Activated CD4-positive, alpha-beta memory T cell treated with anti-CD3 and anti-CD28 coated beads for 36 hours (primary cell): ENCODE results near the gene C17orf107. TPM values are rescaled to one million over a fixed set of nuclear protein-coding genes. Genes with fewer than 3 reads are reported as not detected.

Source experiments
- CTCF ChIA-PET: fragments of 350-600 bp; sonication (Branson Sonifier 250); formaldehyde crosslinking; loops from one replicate; lab custom pipeline; 2021; ENCODE audit warnings: antibody characterized with exemption, inconsistent platforms; lab: Charles Lee
- POLR2A ChIA-PET: fragments of 350-600 bp; sonication (Branson Sonifier 250); formaldehyde crosslinking; loops from one replicate; lab custom pipeline; 2021; ENCODE audit warnings: antibody characterized with exemption; lab: Charles Lee
- DNase-seq: peaks from one replicate; pipeline ENCODE4 v3.0.0-alpha.2; 2020
- H3K27ac Mint-ChIP-seq: one replicate; pipeline ENCODE4 v1.8.0; 2021; ENCODE audit warnings: mixed read lengths
- H3K27me3 Mint-ChIP-seq: one replicate; pipeline ENCODE4 v1.8.0; 2021; ENCODE audit warnings: mixed read lengths
- H3K36me3 Mint-ChIP-seq: one replicate; pipeline ENCODE4 v1.8.0; 2021; ENCODE audit warnings: mixed read lengths
- H3K4me1 Mint-ChIP-seq: one replicate; pipeline ENCODE4 v1.8.0; 2021; ENCODE audit warnings: low read depth, mixed read lengths
- H3K4me3 Mint-ChIP-seq: one replicate; pipeline ENCODE4 v1.8.0; 2021; ENCODE audit warnings: mild to moderate bottlenecking, mixed read lengths
- H3K9me3 Mint-ChIP-seq: one replicate; pipeline ENCODE4 v1.8.0; 2021; ENCODE audit warnings: mixed read lengths
- intact Hi-C: fragments of 100-400 bp; cut with micrococcal nuclease; formaldehyde crosslinking; loops from one replicate; pipeline ENCODE4 v1.15.1; 2023
- total RNA-seq, 2 experiments: library from RNA; stranded (reverse); gene quantifications; one replicate each; pipeline ENCODE4 v1.2.3, GENCODE V29; 2021

The C17orf107 gene
- total RNA-seq, 2 experiments from 2014 or later = 2.3 to 2.5 TPM

- Mint-ChIP-seq H3K27ac (peak overlapping the region; percentile 95), H3K27me3 (peaks cover 1% of the 10 kb centered on the region), H3K4me1 (peaks cover 45% of the 10 kb centered on the region), H3K36me3 (peaks cover 55% of the 10 kb centered on the region), H3K9me3 (no peaks in the 10 kb centered on the region), H3K4me3 (peak overlapping the region; percentile 90)
- CTCF ChIA-PET = interaction anchor here (0.8 to 2.4 kb wide), 9 partner anchors 19 to 229 kb away, joined by 3 to 13 read pairs (median 5); partner anchors contain the start of genes CAMTA2, CHRNE and SPAG7
- intact Hi-C loops = loop anchor here (1.0 kb wide), 1 partner anchor 30 kb away; no protein-coding TSS in a partner anchor
- DNase-seq = no peak
- POLR2A ChIA-PET = interaction anchor here (1.1 to 21.0 kb wide), 9 partner anchors 11 to 303 kb away, joined by 3 to 346 read pairs (median 7); partner anchors contain the start of genes C17orf107, CAMTA2, ENO3 and PFN1
These were observed 39.6 kb downstream of the C17orf107 start for GRCh38 chr17:4938688-4939545.

GRCh38 chr17:4939546-4939795 is 40.1 kb downstream of the C17orf107 start:
- CTCF ChIA-PET = interaction anchor here (0.8 to 2.4 kb wide), 12 partner anchors 19 to 230 kb away, joined by 3 to 13 read pairs (median 5); partner anchors contain the start of genes C17orf107, CAMTA2, CHRNE and GLTPD2
- Mint-ChIP-seq H3K36me3 (peaks cover 59% of the 10 kb centered on the region), H3K27me3 (peaks cover 1% of the 10 kb centered on the region), H3K9me3 (no peaks in the 10 kb centered on the region), H3K4me3 (peak overlapping the region; percentile 90), H3K4me1 (peaks cover 45% of the 10 kb centered on the region), H3K27ac (peak overlapping the region; percentile 95)
- no peak for DNase-seq
- intact Hi-C loops = loop anchor here (1.0 kb wide), 1 partner anchor 30 kb away; no protein-coding TSS in a partner anchor
- POLR2A ChIA-PET = interaction anchor here (1.1 to 21.0 kb wide), 10 partner anchors 10 to 302 kb away, joined by 3 to 346 read pairs (median 6); partner anchors contain the start of genes C17orf107, CAMTA2, ENO3 and INCA1

DNA sequence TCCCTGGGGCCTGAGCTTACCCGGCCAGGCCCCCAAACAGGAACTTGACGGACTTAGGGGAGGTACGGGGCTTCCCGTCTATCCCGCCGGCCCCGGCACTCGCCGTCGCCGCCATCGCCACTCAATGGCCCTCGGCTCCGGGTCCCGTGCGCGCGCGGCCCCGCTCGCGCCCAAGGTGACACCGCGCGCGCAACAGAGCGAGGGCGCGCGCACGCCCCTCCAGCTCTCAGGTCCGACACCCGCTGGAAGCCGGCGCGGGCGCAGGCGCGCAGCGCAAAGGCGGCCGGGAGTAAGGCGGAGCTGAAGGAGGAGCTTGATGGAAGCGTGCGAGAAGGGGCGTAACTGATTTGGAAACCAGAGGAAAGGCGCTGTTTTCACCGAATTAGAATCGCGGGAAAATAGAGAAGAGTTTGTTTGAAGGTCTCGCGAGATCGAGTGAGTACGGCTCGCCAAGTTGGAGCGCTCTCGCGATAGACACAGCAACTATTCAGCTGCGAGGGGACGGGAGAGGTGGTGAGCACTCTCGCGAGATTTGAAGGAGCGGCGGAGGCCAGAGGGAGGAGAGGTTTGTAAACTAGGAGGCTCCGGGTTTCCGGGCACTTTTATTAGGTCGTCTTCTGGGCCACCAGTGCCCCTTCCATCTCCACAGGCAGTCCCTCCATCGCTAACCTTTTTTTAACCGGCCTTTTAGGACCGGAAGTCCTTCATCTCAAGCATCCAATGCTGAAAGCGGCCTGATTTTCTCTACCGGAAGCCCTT is 40.6 kb downstream of the C17orf107 start, which contains the start of the genes RNF167 and SLC25A11:
TSS of gene RNF167 (plus strand) at position 473 of the 759 bp plus-strand sequence. CDS start 642 bp downstream, outside the sequence.
TSS of gene SLC25A11 (minus strand) at position 251 of the 759 bp plus-strand sequence. CDS start at position 115, 136 bp downstream.
- intact Hi-C loops = loop anchor here (1.0 to 10.0 kb wide), 9 partner anchors 8 to 795 kb away; partner anchors contain the start of genes ARRB2, CAMTA2, CHRNE and CYB5D2
- ChIA-PET POLR2A (interaction anchor here (0.6 to 21.0 kb wide), 12 partner anchors 10 to 481 kb away, joined by 3 to 346 read pairs (median 6); partner anchors contain the start of genes C17orf107, CAMTA2, ENO3 and INCA1), CTCF (interaction anchor here (0.8 to 2.4 kb wide), 16 partner anchors 11 to 230 kb away, joined by 3 to 13 read pairs (median 4); partner anchors contain the start of genes C17orf107, CAMTA2, CHRNE and GLTPD2)
- Mint-ChIP-seq H3K9me3 (no peaks in the 10 kb centered on the region), H3K4me3 (peak within 1 kb of the TSS; percentile 90), H3K27me3 (peaks cover 1% of the 10 kb centered on the region), H3K27ac (peak within 1 kb of the TSS; percentile 95), H3K36me3 (peaks cover 64% of the 10 kb centered on the region), H3K4me1 (peaks cover 47% of the 10 kb centered on the region)
- DNase-seq = peak; percentile 97

GRCh38 chr17:4940555-4941318 is 41.4 kb downstream of the C17orf107 start:
- ChIA-PET POLR2A (interaction anchor here (0.6 to 21.0 kb wide), 12 partner anchors 9 to 481 kb away, joined by 3 to 346 read pairs (median 6); partner anchors contain the start of genes C17orf107, CAMTA2, ENO3 and INCA1), CTCF (interaction anchor here (0.8 to 2.4 kb wide), 14 partner anchors 11 to 231 kb away, joined by 3 to 13 read pairs (median 4); partner anchors contain the start of genes C17orf107, CHRNE, GLTPD2 and SPAG7)
- intact Hi-C loops = loop anchor here (1.0 to 10.0 kb wide), 8 partner anchors 8 to 796 kb away; partner anchors contain the start of genes ARRB2, CAMTA2, CHRNE and CYB5D2

GRCh38 chr17:4941319-4941610 is 41.9 kb downstream of the C17orf107 start:
- Mint-ChIP-seq H3K4me3 (peak overlapping the region; percentile 90), H3K9me3 (no peaks in the 10 kb centered on the region), H3K27ac (peak overlapping the region; percentile 95), H3K4me1 (peaks cover 58% of the 10 kb centered on the region), H3K27me3 (peaks cover 1% of the 10 kb centered on the region), H3K36me3 (peaks cover 72% of the 10 kb centered on the region)
- intact Hi-C loops = loop anchor here (2.0 to 10.0 kb wide), 6 partner anchors 38 to 796 kb away; partner anchors contain the start of genes ARRB2, CAMTA2, CHRNE and CYB5D2
- ChIA-PET CTCF (interaction anchor here (1.6 to 2.1 kb wide), 2 partner anchors 26 to 42 kb away, joined by 5 read pairs; partner anchors contain the start of genes C17orf107 and SPAG7), POLR2A (interaction anchor here (1.0 to 21.0 kb wide), 4 partner anchors 9 to 56 kb away, joined by 3 to 346 read pairs (median 35); partner anchors contain the start of genes ENO3, INCA1, KIF1C and PFN1)
- no peak for DNase-seq

More at GRCh38 chr17:4940555-4941318, 41.4 kb downstream of the C17orf107 start:
- peak; percentile 70 for DNase-seq
- H3K9me3 Mint-ChIP-seq = no peaks in the 10 kb centered on the region
- peak overlapping the region; percentile 95 for H3K27ac Mint-ChIP-seq
- H3K4me3 Mint-ChIP-seq = peak overlapping the region; percentile 90
- H3K4me1 Mint-ChIP-seq = peaks cover 55% of the 10 kb centered on the region
- peaks cover 1% of the 10 kb centered on the region for H3K27me3 Mint-ChIP-seq
- peaks cover 70% of the 10 kb centered on the region for H3K36me3 Mint-ChIP-seq

DNA sequence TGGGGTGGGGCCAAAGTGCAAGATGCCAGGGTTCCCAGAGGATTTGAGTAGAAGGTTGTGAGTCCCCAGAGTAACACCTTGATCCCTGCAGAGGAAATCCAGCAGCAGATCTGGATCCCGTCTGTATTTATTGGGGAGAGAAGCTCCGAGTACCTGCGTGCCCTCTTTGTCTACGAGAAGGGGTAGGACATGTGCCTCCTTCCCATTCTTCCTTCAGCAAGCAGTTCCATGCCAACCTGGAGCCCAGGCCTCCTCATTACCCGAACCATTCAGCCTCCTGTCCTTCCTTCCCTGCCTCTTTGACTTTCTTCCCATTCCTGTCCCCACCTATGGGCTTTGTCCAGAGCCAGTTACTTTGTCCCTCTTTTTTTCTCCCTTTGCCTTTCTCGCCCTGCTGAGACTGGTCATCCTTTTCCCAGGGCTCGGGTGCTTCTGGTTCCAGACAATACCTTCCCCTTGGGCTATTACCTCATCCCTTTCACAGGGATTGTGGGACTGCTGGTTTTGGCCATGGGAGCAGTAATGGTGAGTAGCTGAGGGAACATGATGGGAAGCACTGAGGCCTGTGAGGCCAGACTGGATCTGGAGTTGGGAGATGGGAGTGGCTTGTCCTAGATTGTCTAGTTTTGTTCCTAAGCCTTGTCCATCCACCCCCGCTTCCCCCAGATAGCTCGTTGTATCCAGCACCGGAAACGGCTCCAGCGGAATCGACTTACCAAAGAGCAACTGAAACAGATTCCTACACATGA is 43.6 kb downstream of the C17orf107 start:
- H3K4me3 Mint-ChIP-seq = peak overlapping the region; percentile 90
- H3K4me1 Mint-ChIP-seq = peaks cover 63% of the 10 kb centered on the region
- intact Hi-C loops = loop anchor here (5.0 to 10.0 kb wide), 2 partner anchors 44 to 798 kb away; partner anchors contain the start of genes CAMTA2, CYB5D2 and ZZEF1
- H3K27ac Mint-ChIP-seq = peak overlapping the region; percentile 95
- POLR2A ChIA-PET = interaction anchor here (21.0 kb wide), 1 partner anchor 23 kb away, joined by 346 read pairs; the partner anchor contains the start of gene SPAG7
- no peaks in the 10 kb centered on the region for H3K9me3 Mint-ChIP-seq
- CTCF ChIA-PET = no interaction called here
- peaks cover 83% of the 10 kb centered on the region for H3K36me3 Mint-ChIP-seq
- H3K27me3 Mint-ChIP-seq = peaks cover 1% of the 10 kb centered on the region
- no peak for DNase-seq

DNA sequence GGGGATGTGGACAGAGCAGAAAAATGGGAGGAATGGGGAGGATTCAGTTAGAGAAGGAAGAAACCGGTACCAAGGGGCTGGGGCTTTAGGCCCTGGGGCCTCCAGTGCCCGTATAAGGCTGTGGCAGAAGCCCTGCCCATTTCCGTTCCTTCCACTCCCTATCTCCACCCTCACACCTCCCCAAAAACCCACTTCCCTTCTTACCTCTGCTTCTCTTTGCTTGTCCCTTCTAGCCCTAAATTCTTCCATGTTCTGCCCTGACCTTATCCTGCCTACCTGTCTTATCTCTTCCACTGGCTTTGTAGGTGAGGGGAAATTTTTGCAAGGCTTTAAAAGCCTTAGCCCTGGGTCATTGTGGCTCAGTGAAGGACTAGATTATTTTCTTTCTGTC is 44.8 kb downstream of the C17orf107 start:
- peaks cover 1% of the 10 kb centered on the region for H3K27me3 Mint-ChIP-seq
- H3K36me3 Mint-ChIP-seq = peaks cover 73% of the 10 kb centered on the region
- peak overlapping the region; percentile 90 for H3K4me3 Mint-ChIP-seq
- DNase-seq = peak; percentile 72
- ChIA-PET POLR2A (interaction anchor here (1.1 to 21.0 kb wide), 3 partner anchors 9 to 44 kb away, joined by 3 to 346 read pairs (median 4); partner anchors contain the start of gene SPAG7), CTCF (no interaction called here)
- H3K4me1 Mint-ChIP-seq = peaks cover 53% of the 10 kb centered on the region
- intact Hi-C loops = loop anchor here (5.0 to 10.0 kb wide), 2 partner anchors 43 to 799 kb away; partner anchors contain the start of genes CAMTA2, CYB5D2 and ZZEF1
- no peaks in the 10 kb centered on the region for H3K9me3 Mint-ChIP-seq
- H3K27ac Mint-ChIP-seq = peak overlapping the region; percentile 95

DNA sequence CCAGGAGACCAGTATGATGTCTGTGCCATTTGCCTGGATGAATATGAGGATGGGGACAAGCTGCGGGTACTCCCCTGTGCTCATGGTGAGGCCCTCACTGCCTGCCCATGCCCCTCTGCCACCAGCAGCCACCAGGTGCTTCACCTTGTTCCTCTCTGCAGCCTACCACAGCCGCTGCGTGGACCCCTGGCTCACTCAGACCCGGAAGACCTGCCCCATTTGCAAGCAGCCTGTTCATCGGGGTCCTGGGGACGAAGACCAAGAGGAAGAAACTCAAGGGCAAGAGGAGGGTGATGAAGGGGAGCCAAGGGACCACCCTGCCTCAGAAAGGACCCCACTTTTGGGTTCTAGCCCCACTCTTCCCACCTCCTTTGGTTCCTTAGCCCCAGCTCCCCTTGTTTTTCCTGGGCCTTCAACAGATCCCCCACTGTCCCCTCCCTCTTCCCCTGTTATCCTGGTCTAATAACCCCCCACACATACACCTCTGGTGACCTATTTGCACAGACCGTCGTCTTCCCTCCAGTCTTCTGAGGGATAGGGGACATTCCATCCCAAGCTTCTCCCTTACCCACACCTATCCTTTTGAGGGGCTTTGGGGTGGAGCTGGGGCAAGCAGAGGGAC is 45.3 kb downstream of the C17orf107 start:
- Mint-ChIP-seq H3K4me1 (peaks cover 52% of the 10 kb centered on the region), H3K36me3 (peaks cover 71% of the 10 kb centered on the region), H3K27ac (peak overlapping the region; percentile 95), H3K4me3 (peak overlapping the region; percentile 90), H3K9me3 (no peaks in the 10 kb centered on the region), H3K27me3 (peaks cover 1% of the 10 kb centered on the region)
- POLR2A ChIA-PET = interaction anchor here (1.1 to 21.0 kb wide), 5 partner anchors 9 to 45 kb away, joined by 3 to 346 read pairs (median 3); partner anchors contain the start of gene SPAG7
- CTCF ChIA-PET = no interaction called here
- DNase-seq = peak; percentile 51
- intact Hi-C loops = loop anchor here (5.0 to 10.0 kb wide), 5 partner anchors 43 to 800 kb away; partner anchors contain the start of genes CAMTA2, CYB5D2, DERL2 and MED11
